MM.1S (cell line): ENCODE data around the gene SOBP.

Experiments
- DNase-seq: peaks from one replicate; pipeline ENCODE4 v3.0.0-alpha.2; 2015
- H2AFZ ChIP-seq: fragments of 300-600 bp; sonication (generic); 2 replicates; pipeline ENCODE4 v1.6.0; 2016; ENCODE audit warnings: antibody characterized with exemption, low read length
- H3F3A ChIP-seq: fragments of 300-600 bp; sonication (generic); 2 replicates; pipeline ENCODE4 v1.6.1; 2016; ENCODE audit warnings: mild to moderate bottlenecking, antibody characterized with exemption, low read length, moderate library complexity, mixed read lengths; ENCODE audit not compliant: insufficient read depth
- H3K27ac ChIP-seq: fragments of 300-600 bp; sonication (generic); 2 replicates; pipeline ENCODE4 v1.5.1; 2016; ENCODE audit warnings: mild to moderate bottlenecking, low read length
- H3K27me3 ChIP-seq: fragments of 300-600 bp; sonication (generic); replicated peaks from 2 replicates; pipeline ENCODE4 v1.6.0; 2016; ENCODE audit warnings: low read length; ENCODE audit not compliant: insufficient read depth
- H3K36me3 ChIP-seq: fragments of 300-600 bp; sonication (generic); replicated peaks from 2 replicates; pipeline ENCODE4 v1.6.1; 2016; ENCODE audit warnings: mild to moderate bottlenecking, low read length, mixed read lengths; ENCODE audit not compliant: insufficient read depth
- H3K4me1 ChIP-seq: fragments of 300-600 bp; sonication (generic); 2 replicates; pipeline ENCODE4 v1.6.1; 2016; ENCODE audit warnings: low read length, mixed read lengths
- H3K4me2 ChIP-seq: fragments of 300-600 bp; sonication (generic); 2 replicates; pipeline ENCODE4 v1.6.0; 2016; ENCODE audit warnings: low read depth, low read length
- H3K4me3 ChIP-seq: fragments of 300-600 bp; sonication (generic); 2 replicates; pipeline ENCODE4 v1.5.1; 2016; ENCODE audit warnings: low read length, mixed read lengths
- H3K79me2 ChIP-seq: fragments of 300-600 bp; sonication (generic); 2 replicates; pipeline ENCODE4 v1.6.1; 2016; ENCODE audit warnings: mixed run types, low read length, mixed read lengths
- H3K9ac ChIP-seq: fragments of 300-600 bp; sonication (generic); 2 replicates; pipeline ENCODE4 v1.6.1; 2016; ENCODE audit warnings: low read length, mixed read lengths
- H3K9me2 ChIP-seq: fragments of 300-600 bp; sonication (generic); replicated peaks from 2 replicates; pipeline ENCODE4 v1.6.1; 2016; ENCODE audit warnings: mild to moderate bottlenecking, low read length, mixed read lengths; ENCODE audit not compliant: insufficient read depth
- H3K9me3 ChIP-seq: fragments of 300-600 bp; sonication (generic); replicated peaks from 2 replicates; pipeline ENCODE4 v1.6.1; 2016; ENCODE audit warnings: mild to moderate bottlenecking, low read length, mixed read lengths; ENCODE audit not compliant: insufficient read depth
- H4K20me1 ChIP-seq: fragments of 300-600 bp; sonication (generic); 2 replicates; pipeline ENCODE4 v1.6.1; 2016; ENCODE audit warnings: mild to moderate bottlenecking, low read length, moderate library complexity, mixed read lengths; ENCODE audit not compliant: insufficient read depth
- CTCF ChIP-seq: fragments of 300-600 bp; sonication (generic); IDR thresholded peaks from 2 replicates; pipeline ENCODE4 v1.5.1; 2016; ENCODE audit warnings: antibody characterized with exemption, low read length, mixed read lengths
- EZH2 ChIP-seq: fragments of 300-600 bp; sonication (generic); optimal IDR thresholded peaks from 2 replicates; pipeline ENCODE3; 2017; ENCODE audit warnings: low read depth, mild to moderate bottlenecking, antibody characterized with exemption, low read length, mixed read lengths
- EZH2phosphoT487 ChIP-seq: fragments of 300-600 bp; sonication (generic); IDR thresholded peaks from 2 replicates; pipeline ENCODE4 v1.6.1; 2018; ENCODE audit warnings: antibody characterized with exemption, low read length

SOBP gene

GRCh38 chr6:107534571-107535141 is 44.7 kb downstream of the SOBP start:
- peaks cover 23% of the 10 kb centered on the region for H3K4me1 ChIP-seq
- no peaks in the 10 kb centered on the region for H3K9me2 ChIP-seq
- H3K9me3 ChIP-seq, result no peaks in the 10 kb centered on the region
- H3K4me3 ChIP-seq, result no peak overlapping the region
- H3K4me2 ChIP-seq, result no peak overlapping the region
- no peak for DNase-seq
- H3K79me2 ChIP-seq, result no peaks in the 10 kb centered on the region
- H3K9ac ChIP-seq, result no peak overlapping the region
- no peak overlapping the region for H3K27ac ChIP-seq
- H2AFZ ChIP-seq, result no peak overlapping the region
- no peaks in the 10 kb centered on the region for H4K20me1 ChIP-seq
- no peaks in the 10 kb centered on the region for H3K36me3 ChIP-seq
- TF ChIP-seq CTCF (no peak), EZH2 (no peak), EZH2phosphoT487 (no peak)
- H3F3A ChIP-seq, result peaks cover 9% of the 10 kb centered on the region
- H3K27me3 ChIP-seq, result no peaks in the 10 kb centered on the region

GRCh38 chr6:107535626-107536025 is 45.7 kb downstream of the SOBP start:
- Histone ChIP-seq H3F3A (peaks cover 9% of the 10 kb centered on the region), H3K27ac (no peak overlapping the region), H3K4me2 (peak overlapping the region; percentile 19; the same call in 1 of the 2 replicates), H3K4me3 (no peak overlapping the region), H2AFZ (no peak overlapping the region), H3K9me2 (no peaks in the 10 kb centered on the region), H3K4me1 (peaks cover 23% of the 10 kb centered on the region), H3K9me3 (no peaks in the 10 kb centered on the region), H3K36me3 (no peaks in the 10 kb centered on the region), H4K20me1 (no peaks in the 10 kb centered on the region), H3K79me2 (no peaks in the 10 kb centered on the region), H3K9ac (no peak overlapping the region), H3K27me3 (no peaks in the 10 kb centered on the region)
- DNase-seq, result no peak
- TF ChIP-seq CTCF, result no peak
- TF ChIP-seq EZH2, result no peak
- TF ChIP-seq EZH2phosphoT487, result no peak

GRCh38 chr6:107536180-107536961 is 46.5 kb downstream of the SOBP start:
- no peak overlapping the region for H3K9ac ChIP-seq
- H3K4me1 ChIP-seq, result peaks cover 23% of the 10 kb centered on the region
- no peaks in the 10 kb centered on the region for H4K20me1 ChIP-seq
- peaks cover 9% of the 10 kb centered on the region for H3F3A ChIP-seq
- H2AFZ ChIP-seq, result no peak overlapping the region
- peak; percentile 76 for DNase-seq
- no peaks in the 10 kb centered on the region for H3K27me3 ChIP-seq
- H3K36me3 ChIP-seq, result no peaks in the 10 kb centered on the region
- H3K9me2 ChIP-seq, result no peaks in the 10 kb centered on the region
- peak overlapping the region; percentile 19; the same call in 1 of the 2 replicates for H3K4me2 ChIP-seq
- no peaks in the 10 kb centered on the region for H3K79me2 ChIP-seq
- H3K27ac ChIP-seq, result no peak overlapping the region
- TF ChIP-seq EZH2phosphoT487 (no peak), CTCF (no peak), EZH2 (no peak)
- no peaks in the 10 kb centered on the region for H3K9me3 ChIP-seq
- H3K4me3 ChIP-seq, result no peak overlapping the region
